GM21526 (cell line): Measurements from ENCODE around the gene BMF.
"Not testable (repeated sequence)": the region's sequence is repeated elsewhere in the genome, so short reads cannot be mapped to it uniquely, and the experiment has no call there.

Experiments used
- ATAC-seq: cut with Tn5 transposase; IDR thresholded peaks from one replicate; pipeline ENCODE4 v1.9.1; 2021; ENCODE audit warnings: moderate library complexity; ENCODE audit not compliant: unreplicated experiment, low FRiP score

The BMF gene, protein sequence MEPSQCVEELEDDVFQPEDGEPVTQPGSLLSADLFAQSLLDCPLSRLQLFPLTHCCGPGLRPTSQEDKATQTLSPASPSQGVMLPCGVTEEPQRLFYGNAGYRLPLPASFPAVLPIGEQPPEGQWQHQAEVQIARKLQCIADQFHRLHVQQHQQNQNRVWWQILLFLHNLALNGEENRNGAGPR

DNA sequence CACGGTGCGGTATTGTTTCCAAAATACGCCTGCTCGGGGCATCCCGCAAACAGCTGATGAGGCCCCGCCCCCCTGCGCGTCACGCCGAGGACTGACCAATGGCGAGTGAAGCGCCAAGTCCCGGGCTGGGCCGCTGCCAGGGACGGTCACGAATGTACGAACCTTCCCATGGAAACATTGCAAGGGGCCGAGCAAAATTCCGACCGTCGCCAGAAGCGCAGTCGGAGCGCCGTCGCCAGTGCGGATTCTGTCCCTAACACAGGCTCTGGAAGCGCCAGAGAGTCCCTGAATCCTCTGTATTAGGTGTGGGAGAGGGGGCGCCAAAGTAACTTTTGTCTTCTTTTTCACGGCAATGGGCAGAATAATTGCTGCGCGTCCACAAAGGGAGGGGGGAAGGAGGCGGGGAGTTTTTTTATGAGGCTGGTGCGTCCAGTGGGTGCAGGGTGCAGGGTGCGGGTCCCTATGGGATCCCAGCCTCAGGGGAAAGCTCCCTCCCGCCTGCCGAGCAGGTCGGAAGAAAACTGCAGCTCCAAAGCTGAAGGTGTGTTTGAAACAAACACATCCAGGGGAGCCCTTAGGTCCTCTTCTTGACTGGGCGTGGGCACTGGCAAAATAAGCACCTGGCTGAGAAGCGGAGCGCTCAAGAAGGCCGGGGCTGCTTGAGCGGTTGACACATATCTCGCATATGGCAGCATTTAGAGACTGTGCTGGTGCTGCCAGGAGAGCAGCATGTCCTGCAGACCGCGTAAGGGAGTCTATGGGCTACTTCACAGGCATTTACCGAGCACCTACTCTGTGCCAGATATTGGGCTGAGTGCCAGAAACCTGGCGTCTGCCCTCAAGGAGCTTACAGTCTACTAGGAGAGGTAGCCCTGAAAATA is at the start of gene BMF:
Gene BMF, minus strand, starts transcription at position 25 of the 881 bp plus-strand sequence. CDS start 2,793 bp downstream, outside the sequence.
- ATAC-seq = peak; percentile 56

- ATAC-seq = no peak
Observed at GRCh38 chr15:40157778-40158447, 49.2 kb upstream of the BMF start.

DNA sequence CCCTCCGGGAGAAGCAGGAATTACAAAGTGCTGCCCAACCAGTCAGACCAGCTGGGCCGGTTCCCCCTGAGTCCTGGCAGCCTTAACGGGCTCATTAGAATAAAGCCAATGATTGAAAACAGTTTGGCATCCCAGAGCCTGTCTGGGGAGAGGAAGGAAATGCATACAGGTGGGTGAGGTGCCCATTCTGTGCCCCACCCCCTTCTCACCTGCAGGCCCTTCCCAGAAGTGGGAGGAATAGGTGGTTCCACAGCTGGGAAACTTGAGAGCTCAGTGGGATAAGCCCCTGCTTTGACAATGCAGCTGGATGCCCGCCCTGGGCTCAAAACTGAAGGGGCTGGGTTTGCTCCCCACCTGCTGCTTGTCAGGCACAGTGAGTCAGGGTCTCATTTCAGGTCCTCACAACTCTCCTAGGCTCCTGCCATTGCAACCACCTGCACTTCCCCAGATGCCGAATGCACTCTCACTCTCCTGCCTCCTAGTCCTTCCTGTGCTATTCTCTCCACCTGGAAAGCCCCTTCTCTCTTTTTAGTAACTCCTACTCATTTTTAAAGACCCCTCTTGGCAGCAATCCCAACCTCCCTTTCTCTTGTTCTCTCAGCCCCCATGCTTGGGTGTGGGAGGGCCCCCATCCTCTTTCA is 46.7 kb upstream of the BMF start:
- ATAC-seq = no peak

DNA sequence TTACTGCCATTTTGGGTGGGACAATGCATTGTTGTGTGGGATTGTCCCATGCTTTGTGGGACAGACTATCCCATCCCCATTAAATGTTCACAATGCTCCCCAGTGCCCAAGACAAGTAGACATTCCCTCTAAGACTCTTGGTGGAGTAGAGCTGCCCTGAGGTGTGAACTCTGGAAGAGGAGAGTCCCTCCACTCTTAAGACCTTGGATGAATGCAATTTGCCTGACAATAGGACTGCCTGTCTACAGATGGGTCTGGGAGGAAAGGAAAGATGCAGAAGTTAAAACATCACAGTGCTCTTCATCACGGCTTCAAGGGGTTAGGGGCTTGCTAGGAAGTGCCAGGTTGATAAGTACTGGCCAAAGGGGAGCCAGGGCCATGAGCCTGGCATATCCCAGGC is 46.1 kb upstream of the BMF start:
- ATAC-seq = not testable (repeated sequence)

- no peak for ATAC-seq
Observed at GRCh38 chr15:40151991-40152390, 43.3 kb upstream of the BMF start.

DNA sequence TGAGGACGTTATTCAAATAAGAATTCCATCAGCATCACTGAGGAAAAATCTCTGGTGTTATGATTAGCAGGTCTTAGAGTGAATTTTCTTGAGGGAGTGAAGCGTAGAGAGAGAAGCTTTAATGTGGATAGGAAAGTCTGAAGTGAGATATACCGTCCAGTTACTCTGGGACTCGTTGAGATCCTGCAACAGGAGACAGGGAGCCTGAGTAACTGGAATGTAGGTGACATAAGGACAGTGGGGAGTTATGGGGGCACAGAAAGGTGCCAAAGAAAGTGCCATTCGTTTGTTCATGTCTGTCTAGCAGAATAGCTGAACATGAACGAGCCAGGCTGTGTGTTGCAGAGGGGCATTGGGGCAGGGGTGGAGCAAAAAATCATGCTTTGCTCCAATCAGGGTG is 42.8 kb upstream of the BMF start:
- ATAC-seq = no peak

DNA sequence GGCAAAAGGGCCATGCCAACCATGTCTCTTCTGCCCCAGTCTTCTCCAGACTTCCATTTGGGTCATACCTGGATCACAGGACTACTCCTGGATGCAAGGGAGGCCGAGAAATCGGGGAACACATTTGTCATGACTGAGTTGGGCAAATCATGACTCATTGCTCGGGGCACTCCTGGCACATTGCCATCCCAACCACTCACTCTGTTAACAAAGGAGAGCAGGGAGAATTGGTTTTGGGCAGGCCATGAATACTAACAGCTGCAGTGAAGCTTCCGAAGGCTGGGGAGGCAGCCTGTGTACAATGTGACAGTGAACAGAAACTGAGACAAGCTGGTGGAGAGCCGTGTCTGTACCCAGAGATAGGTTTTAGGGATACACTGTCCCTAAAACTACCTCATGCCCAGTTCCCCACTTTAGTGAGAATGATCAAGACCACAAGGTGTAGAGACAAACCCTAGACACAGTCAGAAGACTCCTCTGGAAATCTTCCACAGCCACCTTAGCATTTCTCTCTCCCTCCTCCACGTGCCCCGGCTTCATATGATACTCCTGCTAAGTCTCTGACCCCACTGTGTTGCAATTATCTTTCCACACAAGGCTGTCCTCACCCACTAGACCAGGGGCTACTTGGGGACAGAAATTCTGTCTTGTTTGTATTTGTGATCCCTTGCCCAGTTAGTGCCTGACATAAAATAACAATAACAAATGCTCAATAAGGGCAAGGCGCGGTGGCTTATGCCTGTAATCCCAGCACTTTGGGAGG is 41.7 kb upstream of the BMF start:
- ATAC-seq = no peak

DNA sequence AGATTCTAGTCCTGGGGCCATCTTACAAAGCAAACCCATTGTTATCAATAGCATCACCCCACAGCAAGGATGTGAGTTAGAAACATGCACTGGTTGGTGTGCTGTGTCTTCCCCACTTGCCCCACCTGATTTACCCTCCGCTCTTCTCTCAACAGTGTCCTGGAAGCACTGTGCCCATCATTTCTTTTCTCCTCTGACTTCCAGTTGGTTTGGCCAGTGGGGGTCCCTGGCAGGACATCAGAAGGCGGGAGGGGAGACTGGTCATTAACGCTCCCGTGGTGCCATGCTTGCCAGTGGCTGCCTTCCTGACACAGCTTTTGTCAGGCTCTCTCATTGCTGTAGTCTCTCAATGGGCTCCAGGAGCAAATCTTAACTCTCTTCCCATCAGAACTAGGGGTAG is 40.7 kb upstream of the BMF start:
- ATAC-seq = no peak

- no peak for ATAC-seq
Observed at GRCh38 chr15:40146037-40146436, 37.4 kb upstream of the BMF start.

- no peak for ATAC-seq
Observed at GRCh38 chr15:40142428-40142827, 33.7 kb upstream of the BMF start.

- ATAC-seq = not testable (repeated sequence)
Observed at GRCh38 chr15:40138201-40138570, 29.5 kb upstream of the BMF start.

DNA sequence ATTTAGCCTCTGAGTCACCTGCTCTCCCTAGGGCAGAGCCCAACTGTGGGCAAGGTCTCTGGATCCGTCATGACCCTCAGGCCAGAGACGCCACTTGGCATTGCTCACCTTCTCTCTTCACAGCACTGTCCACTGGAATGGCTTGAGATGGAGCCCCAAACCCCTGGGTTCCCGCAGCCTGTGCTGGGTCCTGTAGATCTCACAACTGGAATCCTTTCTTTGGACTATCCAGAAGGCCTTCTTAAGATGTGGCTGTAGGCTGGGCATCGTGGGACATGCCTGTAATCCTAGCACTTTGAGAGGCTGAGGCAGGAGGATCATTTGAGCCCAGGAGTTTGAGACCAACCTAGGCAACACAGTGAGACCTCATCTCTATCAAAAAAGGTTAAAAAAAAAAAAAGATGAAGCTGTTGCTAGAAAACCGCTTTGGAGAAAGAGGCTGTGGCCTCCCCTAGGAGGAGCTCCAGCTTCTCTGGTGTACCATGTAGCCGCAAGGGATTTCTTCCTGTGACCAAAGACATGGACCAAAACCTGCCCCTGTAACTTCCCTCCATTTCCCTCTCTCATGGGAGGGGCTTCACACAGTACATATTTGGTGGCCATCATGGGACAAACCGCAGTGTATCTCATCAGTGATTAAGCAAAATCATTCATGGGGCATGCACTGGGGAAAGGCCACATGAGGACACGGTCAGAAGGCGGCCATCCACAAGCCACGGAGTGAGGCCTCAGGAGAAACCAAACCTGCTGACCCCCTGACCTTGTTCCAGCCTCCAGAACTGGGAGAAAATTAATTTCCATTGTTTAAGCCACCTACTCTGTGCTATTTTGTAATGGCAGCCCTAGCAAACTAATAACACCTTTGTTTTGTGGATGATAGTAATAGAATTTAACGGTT is 28.9 kb upstream of the BMF start:
- ATAC-seq = no peak

DNA sequence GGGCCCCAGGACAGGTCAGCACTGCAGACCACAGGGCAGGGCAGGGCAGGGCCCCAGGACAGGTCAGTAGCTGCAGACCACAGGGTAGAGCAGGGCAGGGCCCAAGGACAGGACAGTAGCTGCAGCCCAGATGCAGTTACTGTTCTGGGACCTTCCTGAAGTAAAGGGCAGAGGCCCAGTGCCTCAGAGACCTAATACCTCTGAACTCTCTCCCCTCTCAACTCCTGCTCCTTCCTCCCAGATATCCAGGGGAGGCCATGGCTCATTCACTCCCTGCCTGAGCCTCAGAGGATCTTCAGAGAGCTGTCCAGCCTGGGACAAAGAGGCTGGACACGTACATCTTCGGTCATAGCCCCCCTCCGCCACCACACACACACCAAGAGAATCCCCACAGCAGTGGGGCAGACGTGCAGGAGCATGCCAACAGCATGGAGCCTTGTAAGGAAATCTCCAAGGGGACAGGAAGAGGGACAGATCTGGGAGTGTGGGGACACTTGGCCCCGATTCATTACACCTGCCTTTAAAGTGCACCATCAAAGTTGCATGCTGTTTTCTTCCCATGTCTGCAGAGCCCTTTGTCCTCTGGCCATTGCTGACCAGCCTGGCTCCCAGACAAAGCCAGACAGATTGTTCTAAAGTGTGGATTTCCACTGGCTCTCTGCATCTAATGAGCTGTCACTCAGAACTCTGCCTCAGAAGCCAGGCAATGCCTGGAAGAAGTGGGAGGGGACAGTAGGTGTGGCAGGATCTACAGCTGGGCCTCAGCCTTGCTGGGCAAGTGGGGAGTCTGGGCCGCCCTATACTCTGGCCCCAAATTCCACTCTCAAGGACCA is 28.0 kb upstream of the BMF start:
- no peak for ATAC-seq

- ATAC-seq = not testable (repeated sequence)
Observed at GRCh38 chr15:40135846-40136450, 27.3 kb upstream of the BMF start.

DNA sequence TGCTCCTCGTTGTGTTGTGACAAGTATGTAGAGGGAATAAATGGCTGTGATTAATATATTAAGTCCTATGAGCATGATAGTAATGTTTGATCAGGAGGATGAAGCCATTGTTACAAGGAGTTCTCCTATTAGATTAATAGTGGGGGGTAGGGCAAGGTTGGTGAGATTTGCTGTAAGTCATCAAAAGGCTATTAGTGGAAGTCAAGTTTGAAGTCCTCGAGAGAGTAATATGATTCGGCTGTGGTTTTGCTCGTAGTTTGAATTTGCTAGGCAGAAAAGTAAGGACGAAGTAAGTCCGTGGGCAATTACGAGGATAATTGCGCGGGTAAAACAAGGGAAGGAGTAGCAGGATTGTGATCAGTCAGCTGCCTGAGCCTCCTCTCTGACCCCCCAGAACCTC is 26.2 kb upstream of the BMF start:
- ATAC-seq = no peak

GRCh38 chr15:40133544-40133943 is 24.9 kb upstream of the BMF start:
- ATAC-seq = no peak

DNA sequence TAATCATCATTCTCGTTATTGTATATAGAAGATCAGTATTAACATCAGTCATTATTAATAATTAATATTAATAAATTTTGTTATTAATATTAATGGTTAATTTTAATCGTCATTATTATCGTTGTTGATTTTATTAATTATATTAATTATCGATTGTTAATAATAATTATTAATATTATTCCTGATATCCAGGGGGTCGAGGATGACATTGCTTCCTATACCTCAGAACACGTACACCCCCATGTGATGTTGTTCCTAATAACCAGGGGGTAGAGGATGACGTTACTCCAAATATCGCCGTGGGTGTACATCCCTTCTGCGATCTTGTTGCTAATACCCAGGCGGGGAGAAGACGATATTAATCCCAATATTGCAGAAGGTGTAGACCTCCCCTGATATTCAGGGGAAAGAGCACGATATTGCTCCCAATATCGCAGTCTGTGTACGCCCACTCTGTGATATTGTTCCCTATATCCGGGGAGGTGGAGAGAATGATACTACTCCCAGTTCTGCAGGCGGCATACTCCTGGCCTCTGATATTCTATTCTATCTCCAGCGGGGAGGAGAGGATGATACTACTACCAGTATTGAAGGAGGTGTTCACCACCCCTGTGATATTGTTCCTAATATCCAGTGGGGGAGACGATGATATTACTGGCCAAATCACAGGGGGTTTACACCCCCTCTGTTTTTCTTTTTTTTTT is 22.3 kb upstream of the BMF start:
- ATAC-seq = no peak
